ENCODE data around the gene MPEG1.

The MPEG1 gene, protein sequence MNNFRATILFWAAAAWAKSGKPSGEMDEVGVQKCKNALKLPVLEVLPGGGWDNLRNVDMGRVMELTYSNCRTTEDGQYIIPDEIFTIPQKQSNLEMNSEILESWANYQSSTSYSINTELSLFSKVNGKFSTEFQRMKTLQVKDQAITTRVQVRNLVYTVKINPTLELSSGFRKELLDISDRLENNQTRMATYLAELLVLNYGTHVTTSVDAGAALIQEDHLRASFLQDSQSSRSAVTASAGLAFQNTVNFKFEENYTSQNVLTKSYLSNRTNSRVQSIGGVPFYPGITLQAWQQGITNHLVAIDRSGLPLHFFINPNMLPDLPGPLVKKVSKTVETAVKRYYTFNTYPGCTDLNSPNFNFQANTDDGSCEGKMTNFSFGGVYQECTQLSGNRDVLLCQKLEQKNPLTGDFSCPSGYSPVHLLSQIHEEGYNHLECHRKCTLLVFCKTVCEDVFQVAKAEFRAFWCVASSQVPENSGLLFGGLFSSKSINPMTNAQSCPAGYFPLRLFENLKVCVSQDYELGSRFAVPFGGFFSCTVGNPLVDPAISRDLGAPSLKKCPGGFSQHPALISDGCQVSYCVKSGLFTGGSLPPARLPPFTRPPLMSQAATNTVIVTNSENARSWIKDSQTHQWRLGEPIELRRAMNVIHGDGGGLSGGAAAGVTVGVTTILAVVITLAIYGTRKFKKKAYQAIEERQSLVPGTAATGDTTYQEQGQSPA

DNA sequence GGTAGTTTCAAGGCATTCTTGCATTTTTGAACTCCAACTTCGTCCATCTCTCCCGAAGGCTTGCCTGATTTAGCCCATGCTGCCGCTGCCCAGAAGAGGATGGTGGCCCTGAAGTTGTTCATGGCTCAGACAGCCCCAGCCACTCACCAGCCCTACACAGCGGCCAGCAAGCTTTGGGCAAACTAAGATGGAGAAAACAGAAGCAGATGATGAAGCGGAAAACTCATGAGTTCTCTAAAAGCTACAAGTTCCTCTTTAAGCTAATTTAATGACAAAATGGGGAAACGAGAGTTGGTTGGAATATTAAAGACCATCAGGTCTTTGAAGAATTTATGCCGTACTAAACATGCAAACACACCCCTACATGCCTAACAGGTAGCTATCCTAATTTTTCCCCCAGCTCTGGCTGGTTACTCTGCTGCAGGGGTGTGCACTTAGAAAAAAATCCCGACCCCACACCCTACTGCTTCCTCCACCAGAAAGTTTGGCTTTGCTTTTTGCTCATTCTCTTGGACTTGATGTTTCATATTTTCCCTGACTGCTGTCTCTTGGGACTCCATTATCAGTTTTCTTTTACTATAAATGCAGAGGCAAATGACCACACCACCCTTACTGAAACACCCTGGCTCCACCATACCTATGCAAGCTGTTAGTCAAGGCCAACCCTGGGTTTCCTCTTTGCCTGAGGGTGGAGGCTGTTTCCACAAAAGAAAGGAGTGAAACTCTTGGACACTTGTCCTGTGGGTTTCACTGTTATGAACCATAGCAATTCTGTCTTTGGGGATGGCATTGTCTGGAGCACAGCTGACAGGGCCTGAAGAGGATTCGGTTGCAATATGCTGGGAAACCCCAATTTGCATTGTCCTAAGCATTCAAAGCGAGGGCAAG, at the start of gene MPEG1:
Gene MPEG1, minus strand, starts transcription at position 184 of the 888 bp plus-strand sequence. Its CDS starts 62 bp downstream, at position 122.
- no peak for DNase-seq (ENCODE audit: low spot score)

DNA sequence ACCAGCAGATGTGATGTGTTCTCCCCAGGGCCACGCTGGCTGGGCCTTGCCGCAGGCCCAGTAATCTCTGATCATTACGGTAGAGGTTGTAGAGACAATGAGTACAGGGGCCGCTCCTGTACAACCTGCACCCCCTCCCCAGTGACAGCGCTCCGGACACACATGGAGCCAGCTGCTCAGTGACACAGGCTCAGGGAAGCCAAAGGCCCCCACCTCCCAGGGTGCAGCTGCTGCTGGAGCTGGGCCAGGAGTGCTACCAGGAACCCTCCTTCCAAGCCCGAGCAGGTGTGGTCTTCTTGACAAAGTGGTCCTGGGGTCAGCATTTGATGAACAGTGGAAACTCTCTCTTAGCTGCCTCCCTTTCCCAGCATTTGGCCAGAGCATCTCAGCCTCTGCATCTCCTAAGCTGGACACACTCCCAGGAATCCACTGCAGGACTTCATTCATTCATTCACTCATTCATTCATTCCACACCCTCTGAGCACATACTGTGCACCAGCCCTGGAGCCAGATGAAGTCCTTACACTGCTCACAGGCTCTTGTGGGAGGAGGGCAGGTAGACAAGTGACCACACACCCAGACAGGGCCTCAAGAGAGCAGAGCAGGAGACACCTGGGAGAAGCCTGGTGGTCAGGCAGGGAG, 49.6 kb upstream of the MPEG1 start:
- no peak for DNase-seq (ENCODE audit: low spot score)

DNA sequence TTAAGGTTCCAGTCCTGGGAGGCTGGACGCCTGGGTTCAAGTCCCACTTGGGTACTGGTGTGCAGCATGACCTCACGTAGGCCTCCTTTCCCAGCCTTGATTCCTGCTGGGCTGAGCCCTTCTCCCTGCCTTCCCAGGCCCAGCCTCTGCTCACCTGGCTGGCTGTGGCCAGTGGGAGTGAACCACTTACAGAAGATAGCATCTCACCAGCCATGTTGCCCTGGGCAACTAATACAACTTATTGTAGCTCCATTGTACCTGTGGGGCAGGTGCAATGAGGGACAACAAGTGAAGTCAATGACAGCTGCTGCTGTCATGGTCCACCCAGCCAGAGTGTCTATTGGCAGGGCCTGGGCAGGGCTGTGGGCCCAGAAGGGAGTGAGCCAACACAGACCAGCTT, 48.4 kb upstream of the MPEG1 start:
- DNase-seq (ENCODE audit: low spot score), result no peak

DNA sequence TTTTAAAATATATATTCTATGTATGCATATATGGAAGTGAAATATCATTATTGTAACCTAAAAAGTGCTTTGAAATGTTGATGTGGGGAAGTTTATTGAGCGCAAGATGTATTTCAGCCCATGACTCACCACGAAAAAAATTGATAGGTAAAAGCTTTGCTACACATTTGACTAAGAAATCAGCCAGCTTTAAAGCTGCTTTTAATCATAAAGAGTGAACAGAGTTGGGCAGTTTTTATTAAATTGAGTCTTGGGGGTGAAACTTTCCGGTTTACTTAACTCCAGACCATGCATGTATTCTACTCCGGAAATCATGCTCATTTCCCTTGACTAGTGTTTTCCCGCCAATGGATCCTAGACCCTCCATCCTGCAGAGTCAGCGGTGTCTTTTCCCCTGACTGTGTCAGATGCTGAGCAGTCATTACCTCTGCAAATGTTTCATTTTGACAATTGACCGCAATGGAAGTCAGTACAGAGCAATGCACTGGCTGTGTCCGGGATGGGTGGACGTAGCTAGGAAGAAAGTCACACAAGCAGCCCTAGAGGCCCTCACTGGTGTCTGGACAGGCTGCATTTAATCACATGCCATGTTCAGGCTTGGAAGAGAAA, 47.2 kb upstream of the MPEG1 start:
- DNase-seq (ENCODE audit: low spot score), result no peak

DNA sequence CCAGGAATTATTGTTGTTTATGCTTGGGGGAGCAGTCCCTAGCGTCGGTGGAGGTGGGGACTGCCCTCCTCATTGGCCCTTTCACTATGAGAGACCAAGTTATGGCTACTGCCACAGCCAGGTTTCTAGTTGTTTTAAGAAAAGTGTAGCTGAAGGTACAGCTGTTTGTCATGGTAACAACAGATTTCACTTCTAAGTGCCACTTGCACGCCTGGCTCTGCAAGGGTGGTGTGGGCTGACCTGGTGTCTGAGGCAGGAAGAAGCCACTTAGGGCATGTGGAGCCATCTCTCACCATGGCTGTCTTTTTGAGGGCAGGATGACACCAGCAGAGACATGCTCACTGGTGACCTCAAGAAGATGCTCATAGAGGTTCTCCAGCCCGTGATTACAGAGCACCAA, 46.3 kb upstream of the MPEG1 start:
- DNase-seq (ENCODE audit: low spot score), result no peak

DNA sequence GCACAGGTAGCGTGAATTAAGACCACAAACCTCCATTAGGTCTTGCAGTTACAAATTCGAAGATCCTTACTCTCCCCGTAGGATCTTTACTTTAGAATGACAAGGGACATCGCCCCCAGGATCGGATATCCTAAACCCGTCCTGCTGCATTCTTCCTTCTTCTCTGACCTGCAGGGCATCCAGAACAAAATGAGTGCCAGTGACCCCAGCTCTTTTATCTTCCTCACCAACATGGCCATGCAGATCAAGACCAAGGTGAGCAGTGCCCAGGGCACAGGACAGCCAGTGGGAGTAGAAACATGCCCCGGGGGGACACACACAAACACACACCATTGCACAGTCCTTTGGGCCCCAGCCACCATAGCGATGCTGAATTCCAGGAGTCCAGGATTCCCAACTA, 42.6 kb upstream of the MPEG1 start:
- no peak for DNase-seq (ENCODE audit: low spot score)

DNA sequence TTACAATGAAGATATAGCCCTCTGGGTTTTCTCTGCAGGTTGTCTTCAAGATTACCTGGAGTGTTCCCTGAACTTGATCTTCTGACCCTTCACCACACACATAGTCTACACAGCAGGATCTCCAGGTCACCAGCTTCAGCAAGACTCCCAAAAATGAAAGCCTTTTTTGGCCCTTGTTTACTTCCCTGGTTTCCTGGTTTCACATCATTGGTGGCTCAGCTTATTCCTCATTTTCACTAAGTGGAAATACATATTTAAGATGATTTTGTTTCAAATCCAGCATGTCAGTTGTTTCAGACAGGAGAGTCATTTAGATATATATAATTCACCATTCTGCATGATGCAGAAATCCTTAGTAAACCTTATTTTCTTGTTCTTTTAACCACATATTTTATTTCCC, 41.6 kb upstream of the MPEG1 start:
- DNase-seq (ENCODE audit: low spot score), result no peak

DNA sequence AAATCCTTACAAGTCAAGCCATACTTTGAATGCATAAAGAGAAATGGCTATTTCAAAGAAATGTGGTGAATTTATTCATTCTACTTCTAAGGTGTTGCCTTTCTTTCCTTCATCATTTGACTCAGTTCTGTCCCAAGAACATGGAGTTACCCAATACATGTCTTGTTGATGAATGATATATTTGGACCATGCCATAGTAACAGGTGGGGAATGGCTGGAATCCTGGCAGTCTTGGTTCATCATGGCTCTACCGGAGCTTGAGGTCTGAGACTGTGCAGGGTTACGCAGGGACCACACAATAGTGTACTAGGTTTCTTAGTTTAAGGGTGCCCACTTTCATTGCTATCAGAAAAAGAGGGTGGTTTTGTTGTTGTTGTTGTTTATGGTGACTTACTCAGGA, 40.3 kb upstream of the MPEG1 start:
- DNase-seq (ENCODE audit: low spot score), result no peak

DNA sequence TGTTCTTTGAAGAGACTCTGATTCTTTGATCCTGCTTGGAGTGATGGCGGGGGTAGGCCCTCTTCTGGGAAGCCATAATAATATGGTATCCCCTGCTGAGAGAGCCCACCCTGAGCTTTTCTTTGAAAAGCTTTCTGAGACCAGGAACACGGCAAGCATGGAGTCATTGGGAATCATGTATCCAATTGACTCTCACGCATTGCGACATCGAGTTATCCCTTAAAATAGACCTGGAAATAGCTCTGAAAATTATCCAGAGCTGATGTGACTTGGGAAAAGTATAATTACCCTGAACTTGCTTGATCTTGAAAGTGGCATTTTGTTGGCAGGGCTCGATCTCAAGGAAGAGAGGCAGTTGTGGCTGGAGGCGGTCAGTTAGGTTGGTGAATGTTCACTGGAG, 36.8 kb upstream of the MPEG1 start:
- no peak for DNase-seq (ENCODE audit: low spot score)

DNA sequence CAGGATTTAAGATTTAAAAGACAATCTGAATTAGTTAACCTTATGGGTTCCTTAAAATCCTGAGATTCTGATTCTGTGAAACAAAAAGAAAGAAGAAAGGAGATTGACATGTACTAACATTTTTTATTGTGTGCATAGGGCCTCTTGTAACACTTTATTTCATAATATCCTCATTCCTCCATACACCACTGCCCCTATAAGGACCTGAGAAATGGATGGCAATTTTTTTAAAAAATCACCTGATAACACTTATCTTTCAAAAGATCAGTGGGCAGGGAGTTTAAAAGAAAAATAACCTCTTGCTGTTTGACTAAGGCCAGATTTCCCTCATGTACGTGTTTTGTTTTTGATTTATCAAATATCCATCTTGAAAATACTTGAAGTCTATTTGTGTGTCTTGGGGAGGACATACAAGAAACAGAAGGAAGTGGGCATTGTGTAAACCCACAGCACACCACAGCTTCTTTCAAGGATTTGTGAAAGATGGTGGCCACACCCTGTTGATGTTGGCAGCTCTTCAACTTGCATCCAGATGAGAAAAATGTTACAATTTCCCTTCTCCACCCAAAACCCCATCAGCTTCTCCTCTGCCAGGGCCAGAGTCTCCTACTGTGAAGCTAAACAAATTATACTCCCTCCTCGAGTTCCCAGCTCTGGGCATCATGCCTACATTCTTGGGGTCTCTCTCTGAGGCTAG, 35.0 kb upstream of the MPEG1 start:
- no peak for DNase-seq (ENCODE audit: low spot score)

DNA sequence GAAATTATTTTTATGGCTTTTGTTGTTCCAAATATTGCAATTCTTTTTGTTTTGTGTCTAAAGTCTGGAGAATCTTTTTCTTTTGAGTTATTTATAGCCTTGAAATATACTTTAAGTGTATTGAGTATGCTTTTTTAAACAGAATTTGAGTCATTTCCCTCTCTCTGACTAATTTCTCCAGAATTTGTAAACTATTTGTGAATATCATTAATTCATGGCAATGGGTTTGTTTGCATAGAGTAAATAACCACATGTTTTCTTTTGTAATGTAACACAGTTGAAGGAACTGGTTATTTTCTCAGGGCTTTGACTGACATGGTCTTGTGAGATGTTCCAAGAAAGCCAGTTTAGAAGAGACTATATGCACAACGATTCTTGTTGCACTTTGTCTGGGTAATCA, 30.9 kb upstream of the MPEG1 start:
- DNase-seq (ENCODE audit: low spot score), result peak; percentile 50

DNA sequence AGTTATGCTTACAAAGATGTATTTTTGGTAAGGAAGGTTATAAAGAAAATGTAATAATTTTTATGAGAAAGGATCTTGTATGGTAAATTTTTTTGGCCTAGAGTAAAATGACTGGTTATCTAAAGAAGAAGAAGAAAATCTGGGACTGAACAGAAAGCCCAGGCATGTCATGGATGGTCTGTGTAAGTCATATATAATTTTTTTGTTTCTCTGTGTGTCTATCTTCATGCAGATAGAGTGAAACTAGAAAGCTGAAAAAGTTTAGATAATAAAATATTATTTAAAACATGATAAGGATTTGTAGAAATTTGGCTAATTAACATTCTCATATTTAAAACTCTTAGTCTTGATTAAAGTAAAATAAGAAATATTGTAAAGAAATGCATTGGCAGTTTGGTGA, 27.6 kb upstream of the MPEG1 start:
- DNase-seq (ENCODE audit: low spot score), result no peak

DNA sequence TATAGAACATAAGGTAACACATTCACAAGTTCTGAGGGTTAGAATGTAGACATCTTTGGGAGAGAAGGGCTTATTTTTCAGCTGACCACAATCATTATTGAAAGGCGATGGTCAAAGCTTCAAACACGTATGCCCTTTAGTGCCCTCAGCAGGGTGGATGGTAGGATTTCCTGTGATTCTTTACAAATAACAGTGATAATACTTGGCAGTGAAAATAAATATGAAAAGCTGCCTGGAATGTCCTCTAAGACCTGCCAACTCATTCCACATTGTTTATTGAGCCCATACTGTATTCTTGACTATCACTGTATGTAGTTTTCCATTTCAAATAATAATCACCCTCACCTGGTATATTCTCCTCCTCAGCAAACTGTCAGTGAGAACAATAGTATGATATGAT, 13.7 kb upstream of the MPEG1 start:
- no peak for DNase-seq (ENCODE audit: low spot score)

DNA sequence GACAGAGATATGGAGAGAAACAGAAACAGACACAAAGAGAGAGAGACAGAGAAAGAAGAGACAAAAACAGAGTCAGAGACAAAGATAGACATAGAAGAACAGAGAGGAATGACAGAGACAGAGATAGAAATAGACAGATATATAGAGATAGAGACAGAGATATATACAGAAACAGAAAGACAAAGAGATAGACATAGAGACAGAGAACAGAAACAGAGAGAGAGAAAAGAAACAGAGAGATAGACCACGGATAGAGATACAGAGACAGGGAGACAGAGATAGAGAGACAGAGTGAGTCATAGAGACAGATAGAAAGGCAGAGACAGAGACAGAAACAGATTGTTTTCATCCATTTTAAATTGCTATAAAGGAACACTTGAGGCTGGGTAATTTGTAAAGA, 12.3 kb upstream of the MPEG1 start:
- DNase-seq (ENCODE audit: low spot score), result no peak

DNA sequence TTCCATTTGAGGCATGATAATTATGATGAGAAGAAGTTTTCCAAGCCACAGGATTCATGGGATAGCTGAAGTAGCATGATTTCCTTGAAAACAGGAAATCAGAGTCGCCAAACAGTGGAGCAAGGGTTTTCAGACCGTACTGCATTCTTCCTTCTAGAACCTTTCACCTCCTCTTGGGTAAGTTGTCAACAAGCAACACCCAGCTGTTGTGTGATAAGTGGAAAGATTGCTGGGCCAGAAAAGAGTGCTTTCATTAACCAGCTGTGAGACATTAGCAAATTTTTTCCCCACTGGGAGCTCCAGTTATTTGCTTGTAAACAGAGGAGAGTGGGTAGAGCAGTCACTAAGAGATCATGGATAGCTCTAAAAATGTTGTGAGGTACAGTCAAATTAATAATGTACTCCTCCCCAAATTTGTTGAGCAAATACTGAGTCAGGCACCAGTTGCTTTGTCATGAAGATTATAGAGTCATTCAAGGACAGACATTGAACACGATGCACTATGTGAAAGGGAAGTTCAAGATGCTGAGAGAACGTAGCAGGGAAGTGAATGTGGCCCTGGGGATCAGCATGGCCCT, 11.7 kb upstream of the MPEG1 start:
- DNase-seq (ENCODE audit: low spot score), result no peak

DNA sequence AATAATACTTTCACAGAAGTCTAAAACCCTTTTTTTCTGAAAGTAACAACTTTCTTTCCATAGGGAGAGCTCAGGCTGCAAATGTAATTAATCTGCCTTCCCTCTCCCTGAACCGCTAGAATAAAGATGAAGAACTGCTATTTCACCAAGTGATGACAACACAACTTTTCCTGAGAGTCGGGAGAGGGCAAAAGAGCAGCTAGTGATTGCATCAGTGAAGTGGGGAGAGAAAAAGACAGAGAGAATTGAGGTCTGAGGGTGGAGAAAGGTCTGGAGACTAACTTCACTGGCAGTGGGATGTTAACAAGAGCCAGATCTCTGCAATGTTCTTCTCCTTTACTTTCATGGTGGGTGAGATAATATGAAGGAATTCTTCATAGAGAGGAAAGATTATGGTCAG, 10.9 kb upstream of the MPEG1 start:
- no peak for DNase-seq (ENCODE audit: low spot score)

DNA sequence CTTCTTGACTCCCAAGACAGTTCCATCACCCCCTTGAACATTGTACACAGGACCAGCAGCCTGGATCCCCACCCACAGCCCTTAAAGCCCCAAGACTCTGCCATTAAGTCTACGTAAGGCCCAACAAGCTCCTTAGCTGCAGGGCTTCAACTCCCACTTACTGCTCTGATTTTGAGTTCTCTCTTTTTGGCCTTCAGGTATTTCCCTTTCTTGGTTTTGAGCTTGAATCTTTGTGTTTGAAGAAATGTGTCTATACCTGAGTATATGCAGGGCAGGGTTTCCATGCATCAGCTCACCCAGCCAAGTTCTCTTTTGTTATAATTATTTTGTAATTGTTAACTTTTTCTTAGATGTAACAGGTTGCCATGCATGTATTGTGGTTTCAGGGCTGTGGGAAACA, 10.4 kb upstream of the MPEG1 start:
- DNase-seq (ENCODE audit: low spot score), result no peak

DNA sequence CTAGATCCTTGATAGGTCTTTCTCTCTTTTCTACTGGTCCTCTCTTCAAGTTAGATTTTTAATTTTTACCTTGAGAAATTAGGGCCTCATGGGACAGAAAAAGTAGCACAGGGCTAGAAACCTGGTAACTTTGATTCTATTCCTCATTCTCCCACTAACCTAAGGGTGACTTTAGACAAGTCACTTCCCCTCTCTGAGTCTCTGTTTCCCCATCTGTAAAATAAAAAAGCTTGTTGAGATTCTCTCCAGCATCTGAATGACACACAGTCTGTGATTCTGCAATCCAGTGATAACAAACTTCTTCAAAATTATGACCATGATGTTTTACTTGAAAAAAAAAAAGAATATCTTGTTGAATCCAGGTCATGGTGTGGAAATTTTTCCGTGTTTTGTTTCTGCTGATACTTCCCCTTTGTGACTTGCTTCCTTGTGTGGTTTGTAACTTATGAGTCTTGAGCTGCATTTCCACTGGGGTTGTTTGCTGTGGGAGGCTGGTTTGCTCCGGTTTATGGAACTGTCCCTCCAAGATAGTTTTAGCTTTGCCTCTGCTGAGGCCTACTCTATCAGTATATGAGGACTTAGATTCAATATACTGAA, 9.8 kb upstream of the MPEG1 start:
- DNase-seq (ENCODE audit: low spot score), result no peak

DNA sequence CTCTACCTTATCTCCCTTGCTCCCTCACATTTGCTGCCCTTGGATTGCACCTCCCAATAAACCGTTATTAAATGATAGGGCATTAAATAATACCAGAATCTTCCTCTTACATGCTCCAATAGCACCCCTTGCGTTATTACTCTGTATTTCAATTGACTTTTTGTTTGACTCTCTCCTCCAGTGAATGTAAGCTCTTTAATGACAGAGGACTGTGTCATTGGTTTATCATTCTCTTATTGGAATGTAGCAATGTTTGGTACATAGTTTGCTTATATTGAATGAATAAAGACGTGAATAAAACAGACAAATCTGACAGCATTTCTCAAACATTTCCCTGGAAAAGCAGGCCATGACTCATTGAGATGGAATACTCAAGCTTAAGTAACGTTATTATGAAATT, 8.7 kb upstream of the MPEG1 start:
- DNase-seq (ENCODE audit: low spot score), result no peak

DNA sequence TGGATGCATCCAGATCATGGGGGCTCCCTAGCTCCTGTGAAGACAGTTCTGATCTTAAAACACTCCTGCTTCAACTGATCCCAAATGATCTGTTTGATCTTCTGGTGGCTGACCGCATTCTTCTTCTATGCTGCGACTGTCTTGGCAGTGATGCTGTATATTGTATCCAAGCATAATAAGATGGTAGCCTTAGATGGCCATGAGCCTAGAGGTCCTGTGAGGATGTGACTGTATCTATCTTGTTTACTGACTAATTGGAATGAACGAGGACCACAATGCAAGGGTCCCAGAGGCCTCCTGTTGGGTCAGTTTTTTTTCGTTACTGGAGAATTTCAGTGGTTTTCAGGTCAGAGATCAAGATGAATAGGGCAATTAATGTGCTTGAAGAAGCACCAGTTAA, 7.1 kb upstream of the MPEG1 start:
- no peak for DNase-seq (ENCODE audit: low spot score)
